NCI-H748 treated with DMSO at 0.1 percent for 48 hours (cell line): ENCODE results near the gene TMBIM4.
"Not testable (repeated sequence)": the region's sequence is repeated elsewhere in the genome, so short reads cannot be mapped to it uniquely, and the experiment has no call there.

Experiments
- DNase-seq: peaks from one replicate; lab custom pipeline; 2025; lab: John Stamatoyannopoulos, UW

Gene TMBIM4, protein sequence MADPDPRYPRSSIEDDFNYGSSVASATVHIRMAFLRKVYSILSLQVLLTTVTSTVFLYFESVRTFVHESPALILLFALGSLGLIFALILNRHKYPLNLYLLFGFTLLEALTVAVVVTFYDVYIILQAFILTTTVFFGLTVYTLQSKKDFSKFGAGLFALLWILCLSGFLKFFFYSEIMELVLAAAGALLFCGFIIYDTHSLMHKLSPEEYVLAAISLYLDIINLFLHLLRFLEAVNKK

DNA sequence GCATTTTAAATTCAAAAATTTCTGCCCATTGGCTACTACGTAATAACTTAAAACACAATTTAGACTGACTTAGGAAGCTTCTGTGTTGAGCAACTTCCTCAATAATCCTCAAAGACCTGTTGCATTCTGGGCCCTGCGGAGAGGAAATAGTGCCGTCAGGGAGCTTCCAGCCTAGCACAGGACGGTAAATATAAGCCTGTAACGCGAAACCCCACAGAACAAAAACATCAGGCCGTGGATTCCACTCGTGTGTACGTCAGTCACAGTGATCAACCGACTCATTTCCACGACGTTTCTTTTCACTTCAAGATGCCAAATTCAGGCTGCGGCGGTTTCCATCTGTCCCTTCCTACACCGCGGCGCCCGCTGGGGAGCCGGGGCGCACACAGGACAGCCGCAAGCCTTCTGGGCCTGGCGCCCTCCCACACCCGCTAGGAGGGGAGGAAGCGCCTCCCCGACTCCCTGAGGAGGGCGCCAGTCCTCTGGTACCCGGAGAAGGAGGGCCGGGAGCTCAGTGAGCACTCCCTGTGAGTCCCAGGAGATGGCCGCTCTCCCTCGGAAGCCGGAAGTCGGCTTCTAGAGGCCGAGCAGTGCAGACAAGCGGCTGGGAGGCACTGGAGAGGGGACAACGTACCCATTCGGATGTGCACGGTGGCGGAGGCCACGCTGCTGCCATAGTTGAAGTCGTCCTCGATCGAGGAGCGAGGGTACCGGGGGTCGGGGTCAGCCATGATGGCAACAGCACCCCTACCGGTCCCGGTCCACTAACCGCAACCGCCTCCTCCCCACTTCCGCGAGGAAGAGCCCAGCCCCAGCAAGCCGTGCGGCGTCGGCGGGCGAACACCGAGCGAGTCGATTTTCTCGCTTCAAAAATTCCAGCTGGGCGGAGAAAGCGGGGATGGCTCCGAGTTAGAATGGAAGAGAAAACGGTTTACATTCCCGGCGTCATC lies at the start of gene TMBIM4:
Gene TMBIM4, minus strand, starts transcription at position 776 of the 950 bp plus-strand sequence. Its CDS starts 45 bp downstream, at position 731.
- peak; percentile 78 for DNase-seq

DNA sequence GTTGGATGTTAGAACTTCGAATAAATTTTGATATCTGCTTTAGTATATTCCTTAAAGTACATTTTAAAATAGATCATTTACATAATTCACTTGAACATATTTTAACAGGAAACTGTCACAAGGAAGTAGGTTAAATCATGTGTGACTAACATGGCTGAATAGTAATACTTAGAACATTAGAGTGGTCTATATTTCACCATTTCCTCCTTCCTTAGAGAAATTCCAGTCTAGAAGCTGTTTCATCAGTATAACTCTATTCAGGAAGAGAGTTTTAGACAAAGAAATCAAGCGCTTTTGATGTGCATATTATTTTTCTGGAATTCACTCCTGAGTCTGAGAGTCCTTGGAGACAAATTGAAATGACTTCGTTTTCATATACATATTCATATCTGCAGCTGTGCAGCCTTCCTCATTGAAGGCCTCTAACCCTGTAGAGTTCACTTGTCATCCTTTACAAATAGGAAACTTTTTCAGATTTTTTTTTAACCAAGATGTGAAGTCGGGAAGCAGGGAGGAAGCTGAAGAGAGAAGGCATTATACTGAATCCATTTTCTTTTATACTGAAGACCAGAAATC lies 47.6 kb upstream of the TMBIM4 start:
- no peak for DNase-seq

DNA sequence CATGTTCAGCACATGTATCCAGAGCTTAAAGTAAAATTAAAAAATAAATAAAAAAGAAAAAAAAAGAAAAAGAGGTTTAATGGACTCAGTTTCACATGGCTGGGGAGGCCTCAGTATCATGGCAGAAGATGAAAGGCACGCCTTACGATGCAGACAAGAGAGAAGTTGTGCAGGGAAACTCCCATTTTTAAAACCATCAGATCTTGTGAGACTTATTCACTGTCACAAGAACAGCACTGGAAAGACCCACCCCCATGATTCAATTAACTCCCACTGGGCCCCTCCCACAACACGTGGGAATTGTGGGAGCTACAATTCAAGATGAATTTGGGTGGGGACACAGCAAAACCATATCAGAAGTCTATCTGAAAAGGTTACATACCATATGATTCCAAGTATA lies 43.2 kb upstream of the TMBIM4 start:
- not testable (repeated sequence) for DNase-seq

DNA sequence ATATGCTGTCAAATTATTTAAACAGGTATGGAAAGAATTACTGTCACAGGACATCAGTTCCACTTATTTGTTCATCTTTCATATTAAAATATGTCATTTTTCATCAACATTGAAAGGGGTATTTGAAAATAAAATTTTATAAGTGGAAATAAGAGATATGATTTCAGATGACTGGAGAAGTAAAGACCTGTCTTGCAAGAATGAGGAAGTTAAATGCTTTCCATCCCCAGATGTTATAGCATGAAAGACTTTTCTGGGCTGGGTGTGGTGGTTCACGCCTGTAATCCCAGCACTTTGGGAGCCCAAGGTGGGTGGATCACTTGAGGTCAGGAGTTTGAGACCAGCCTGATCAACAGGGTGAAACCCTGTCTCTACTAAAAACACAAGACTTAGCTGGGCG lies 41.8 kb upstream of the TMBIM4 start:
- not testable (repeated sequence) for DNase-seq

DNA sequence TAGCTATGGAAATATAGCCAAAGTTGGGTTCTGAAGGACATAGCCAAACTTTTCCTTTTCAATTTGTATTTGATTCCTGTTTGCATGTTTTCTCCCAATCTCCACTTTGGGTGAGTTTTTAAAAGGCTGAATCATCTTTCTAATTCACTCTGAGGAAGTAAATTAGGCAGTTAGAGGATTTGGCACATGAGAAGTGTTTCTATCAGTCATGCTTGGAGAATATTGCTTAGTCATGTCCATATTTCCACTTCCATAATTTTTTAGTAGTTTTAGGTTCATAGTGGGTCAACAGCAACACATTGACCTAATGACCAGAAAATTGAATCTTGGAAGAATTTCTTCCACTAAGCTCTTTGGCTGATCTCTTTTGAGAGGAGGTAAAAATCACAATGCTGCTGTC lies 41.0 kb upstream of the TMBIM4 start:
- no peak for DNase-seq

GRCh38 chr12:66206141-66206540 lies 36.3 kb upstream of the TMBIM4 start:
- no peak for DNase-seq

- DNase-seq, result no peak
Measured at GRCh38 chr12:66203820-66204219, 34.0 kb upstream of the TMBIM4 start.

- DNase-seq, result no peak
Measured at GRCh38 chr12:66199831-66200509, 30.2 kb upstream of the TMBIM4 start.

DNA sequence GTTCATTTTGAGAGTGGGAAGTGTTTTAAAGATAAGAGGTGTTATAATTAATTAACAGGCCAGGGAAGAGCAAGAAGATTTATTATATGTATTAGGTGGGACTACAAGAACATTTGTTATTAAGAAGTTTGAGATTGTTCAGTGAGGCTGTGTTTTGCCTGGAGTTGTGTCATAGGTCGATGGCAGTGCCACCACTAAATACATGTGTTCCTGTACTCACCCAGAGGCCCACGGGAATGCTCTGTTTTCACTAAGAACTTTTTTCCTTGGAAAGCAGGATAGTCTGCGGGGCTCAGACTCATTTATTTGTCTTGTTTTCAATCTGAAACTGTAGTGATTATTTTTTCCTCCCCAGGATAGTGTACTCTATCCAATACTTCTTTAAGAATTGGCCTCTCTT lies 29.3 kb upstream of the TMBIM4 start:
- DNase-seq, result no peak

- DNase-seq, result no peak
Measured at GRCh38 chr12:66197495-66197921, 27.7 kb upstream of the TMBIM4 start.

DNA sequence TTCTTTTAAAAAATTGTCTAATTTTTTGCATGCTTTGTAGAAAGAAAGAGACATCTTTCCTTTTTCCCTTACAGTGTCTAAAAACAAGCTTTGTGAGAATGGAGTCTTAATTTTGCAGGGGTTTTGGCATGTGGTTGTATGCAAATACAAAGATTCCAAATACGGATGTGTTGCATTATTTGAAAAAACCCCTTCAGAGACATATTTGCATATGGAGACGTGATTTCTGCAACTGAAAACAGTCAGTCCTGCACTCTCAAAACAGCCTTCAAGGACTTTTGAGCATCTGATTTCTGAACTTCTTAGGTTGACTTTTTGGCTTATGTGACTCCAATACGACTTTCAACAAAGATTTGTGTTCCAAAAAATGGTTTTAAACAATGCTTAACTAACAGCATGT lies 27.0 kb upstream of the TMBIM4 start:
- no peak for DNase-seq

- DNase-seq, result no peak
Measured at GRCh38 chr12:66195242-66195641, 25.4 kb upstream of the TMBIM4 start.

GRCh38 chr12:66194122-66194521 lies 24.3 kb upstream of the TMBIM4 start:
- DNase-seq, result no peak

DNA sequence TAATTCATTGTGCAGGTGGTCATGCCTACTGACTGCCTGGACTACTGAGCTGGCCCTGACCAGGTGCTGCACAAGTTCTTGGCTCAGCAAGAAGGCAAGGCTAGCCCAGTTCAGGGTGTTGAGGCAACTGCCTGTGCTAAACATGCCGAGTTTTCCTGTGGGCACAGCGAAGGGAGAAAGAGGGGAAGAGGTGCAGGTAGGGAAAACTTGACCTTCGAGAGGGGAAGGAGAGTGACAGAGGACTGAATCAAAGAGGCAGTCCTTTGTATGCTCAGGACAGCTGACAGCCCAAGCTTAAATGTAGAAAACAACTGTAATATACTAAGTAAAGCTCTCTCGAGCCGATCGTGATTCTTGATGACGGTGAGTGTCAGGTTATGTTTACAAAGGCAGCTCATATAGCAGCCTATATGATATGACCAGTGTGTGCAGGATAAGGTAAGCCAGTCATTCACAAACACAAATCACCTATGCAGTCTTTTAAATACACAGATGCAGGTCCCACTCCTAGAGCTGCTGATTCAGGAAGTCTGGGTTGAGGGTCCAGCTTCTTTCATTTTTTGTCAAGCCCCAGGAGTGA lies 21.8 kb upstream of the TMBIM4 start:
- DNase-seq, result peak; percentile 21

DNA sequence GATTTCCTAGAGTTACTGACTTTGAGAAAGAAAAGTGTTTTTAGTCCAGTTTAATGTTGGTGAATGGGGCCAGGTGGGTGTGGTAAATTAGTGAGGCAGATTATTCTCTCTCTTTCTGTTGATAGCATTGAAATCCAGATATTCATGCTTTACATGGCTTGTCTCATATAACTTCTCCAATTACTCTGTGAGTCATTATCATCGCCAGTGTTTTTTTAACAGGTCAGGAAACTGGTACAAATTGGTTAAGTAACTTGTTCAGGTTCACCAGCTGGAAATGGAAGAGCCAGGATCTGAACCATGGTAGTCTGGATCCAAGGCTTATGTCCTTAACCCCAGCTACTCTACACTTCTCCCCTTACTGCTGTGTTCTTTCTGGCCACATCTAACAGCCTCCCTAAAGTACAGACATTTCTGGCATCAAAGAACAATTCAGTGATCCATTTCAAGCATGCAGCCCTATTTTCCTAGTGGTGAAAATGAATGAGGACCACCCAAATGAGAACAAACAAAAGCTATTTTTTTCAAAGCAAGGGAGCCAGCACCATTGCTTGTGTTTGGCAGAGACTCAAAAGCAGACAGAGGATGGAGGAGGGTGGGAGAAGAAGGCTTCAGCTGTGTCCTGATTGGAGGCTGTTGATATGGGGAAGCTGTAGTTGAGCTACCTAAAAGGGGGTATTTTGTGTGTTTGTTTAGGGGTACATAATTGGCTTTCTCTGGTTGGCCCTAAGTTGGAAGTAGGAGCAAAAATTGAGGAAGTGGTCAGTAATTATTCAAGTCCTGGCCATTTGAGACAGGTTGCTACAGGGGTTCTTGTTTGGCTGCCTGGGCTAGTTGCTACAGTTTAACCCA lies 20.9 kb upstream of the TMBIM4 start:
- DNase-seq, result no peak

GRCh38 chr12:66189889-66190288 lies 20.1 kb upstream of the TMBIM4 start:
- no peak for DNase-seq

DNA sequence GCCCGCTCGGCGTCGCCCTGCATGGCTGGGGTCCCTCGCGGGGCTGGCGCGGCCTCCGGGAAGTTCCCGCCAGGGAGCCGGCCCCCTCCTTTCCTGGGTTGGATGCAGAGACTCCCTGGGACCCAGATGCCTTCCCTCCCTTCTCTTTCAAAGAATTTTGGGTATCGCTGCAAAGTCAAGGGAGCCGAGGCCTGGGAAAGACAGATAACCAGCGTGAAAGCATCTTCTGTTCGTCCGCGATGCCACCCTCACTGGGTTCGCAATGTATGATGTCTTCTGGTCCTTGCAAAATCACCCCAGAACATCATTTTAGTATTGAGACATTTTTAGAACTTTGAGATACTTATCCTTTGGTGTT lies 19.7 kb upstream of the TMBIM4 start:
- no peak for DNase-seq

DNA sequence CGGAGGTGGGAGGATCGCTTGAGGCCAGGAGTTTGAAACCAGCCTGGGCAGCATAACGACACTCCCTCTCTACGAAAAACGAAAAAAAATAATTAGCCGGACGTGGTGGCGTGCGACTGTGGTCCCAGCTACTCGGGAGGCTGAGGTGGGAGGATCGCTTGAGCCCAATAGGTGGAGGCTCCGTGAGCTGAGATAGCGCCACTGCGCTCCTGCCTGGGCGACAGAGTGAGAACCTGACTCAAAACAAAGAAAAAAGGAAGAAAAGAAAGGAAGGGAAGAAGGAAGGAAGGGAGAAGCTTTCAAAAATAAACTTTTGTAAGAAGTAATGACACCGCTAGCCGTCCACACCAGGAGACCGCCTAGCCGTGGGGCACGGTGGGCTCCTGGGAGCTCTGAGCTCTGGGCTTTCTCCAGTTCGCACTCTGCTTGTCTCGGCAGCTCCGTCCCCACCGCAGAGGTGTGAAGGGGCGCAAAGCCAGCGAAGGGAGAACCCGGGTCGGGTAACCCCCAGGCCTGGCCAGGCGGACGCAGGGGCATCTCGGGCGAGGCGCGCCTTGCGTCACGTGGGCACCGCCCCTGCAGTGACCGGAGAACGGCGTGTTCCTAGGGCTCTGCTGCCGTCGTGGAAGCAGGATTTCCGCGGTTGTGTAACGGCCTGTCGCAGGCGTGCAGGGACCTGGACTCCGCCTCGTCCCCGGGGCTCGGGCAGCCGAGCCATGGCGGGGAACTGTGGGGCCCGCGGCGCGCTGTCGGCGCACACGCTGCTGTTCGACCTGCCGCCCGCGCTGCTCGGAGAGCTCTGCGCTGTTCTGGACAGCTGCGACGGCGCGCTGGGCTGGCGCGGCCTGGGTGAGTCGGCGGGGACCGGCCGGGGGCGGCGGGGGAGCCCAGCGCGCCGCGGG lies 19.0 kb upstream of the TMBIM4 start, which contains the start of gene IRAK3:
Gene IRAK3, plus strand, starts transcription at position 631 of the 902 bp plus-strand sequence. Its CDS starts 86 bp downstream, at position 717.
- no peak for DNase-seq

DNA sequence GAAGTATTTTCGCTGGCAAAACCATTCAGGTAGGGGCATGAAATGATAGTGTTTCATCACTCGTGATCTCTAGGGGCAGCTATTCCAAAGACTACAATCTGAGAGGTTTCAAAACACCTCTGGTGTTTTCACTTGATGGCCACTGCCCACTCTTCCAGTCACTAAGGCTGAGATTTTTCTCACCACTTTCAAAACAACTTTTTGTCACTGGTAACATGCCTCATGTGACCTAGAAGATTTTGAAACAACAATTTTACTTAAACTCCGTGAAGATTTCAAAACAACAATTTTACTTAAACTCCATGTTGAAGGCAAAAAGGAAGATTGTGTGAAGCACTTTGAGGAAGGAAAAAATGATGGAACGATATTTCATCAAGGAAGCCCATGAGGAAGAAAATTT lies 18.0 kb upstream of the TMBIM4 start:
- DNase-seq, result no peak

DNA sequence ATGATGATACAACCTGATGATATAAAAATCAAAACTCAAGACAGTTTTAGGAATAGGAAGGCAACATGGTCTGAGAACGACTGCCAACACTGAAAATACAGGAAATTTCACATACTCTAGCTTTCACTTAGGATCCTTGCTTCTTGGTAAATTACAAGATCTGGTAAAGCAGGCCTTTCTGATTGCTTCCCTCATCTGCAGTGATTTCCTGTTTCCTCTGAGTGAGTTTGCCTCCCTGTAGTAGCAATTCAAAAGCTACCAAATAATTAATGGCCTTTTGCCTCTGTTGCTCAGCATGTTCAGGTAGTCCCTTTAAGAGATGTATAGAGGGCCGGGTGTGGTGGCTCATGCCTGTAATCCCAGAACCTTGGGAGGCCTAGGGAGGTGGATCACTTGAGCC lies 17.2 kb upstream of the TMBIM4 start:
- no peak for DNase-seq
